SH-SY5Y (cell line): ENCODE data around the gene GDF10.

Experiments used
- GATA2 ChIP-seq: IDR thresholded peaks from 2 replicates; pipeline ENCODE4 v1.6.1; 2011; ENCODE audit warnings: mild to moderate bottlenecking, low read depth, low read length
- GATA3 ChIP-seq: IDR thresholded peaks from 2 replicates; pipeline ENCODE4 v1.6.1; 2011; ENCODE audit warnings: low read depth, mild to moderate bottlenecking, low read length, moderate library complexity

DNA sequence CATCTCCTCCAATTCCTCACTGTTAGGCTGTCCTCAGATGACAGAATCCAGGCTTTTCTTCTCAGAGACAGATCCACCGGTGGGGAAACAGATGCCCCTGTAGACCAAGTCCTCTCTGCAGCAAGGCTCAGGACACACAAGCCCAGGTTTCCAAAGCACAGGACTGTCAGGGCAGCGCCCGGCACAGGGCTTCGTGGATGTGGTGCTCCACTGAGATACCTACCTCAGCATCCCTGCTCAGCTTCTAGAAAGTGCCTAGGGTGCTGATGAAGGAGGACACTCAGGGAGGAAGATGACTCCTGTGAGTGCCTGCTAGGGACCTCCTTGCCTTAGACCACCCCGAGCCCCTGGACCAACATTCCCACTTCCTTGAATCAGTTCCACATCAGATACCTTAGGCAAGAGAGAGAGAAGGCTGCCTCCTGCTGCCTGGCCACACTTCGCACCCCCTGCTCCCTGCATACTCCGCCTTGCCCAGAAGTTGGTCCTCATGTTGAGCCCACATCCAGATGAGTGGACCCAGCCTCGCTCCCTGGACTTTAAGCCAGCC lies 39.3 kb downstream of the GDF10 start:
- TF ChIP-seq GATA3 (no peak), GATA2 (no peak)
